HL-60 (cell line): Measurements from ENCODE around the gene TMEM45A.

ENCODE experiments used
- POLR2AphosphoS5 ChIP-seq: IDR thresholded peaks from 2 replicates; pipeline ENCODE4 v1.6.1; 2012; ENCODE audit warnings: low read depth
- TF ChIP-seq, protein P1 (sequence below): IDR thresholded peaks from one replicate; pipeline ENCODE4 v1.5.1; 2011; ENCODE audit warnings: low read length, control low read depth, inconsistent platforms; ENCODE audit not compliant: insufficient read depth

GRCh38 chr3:100455841-100456550 lies 36.4 kb upstream of the TMEM45A start:
- TF ChIP-seq, protein P1, sequence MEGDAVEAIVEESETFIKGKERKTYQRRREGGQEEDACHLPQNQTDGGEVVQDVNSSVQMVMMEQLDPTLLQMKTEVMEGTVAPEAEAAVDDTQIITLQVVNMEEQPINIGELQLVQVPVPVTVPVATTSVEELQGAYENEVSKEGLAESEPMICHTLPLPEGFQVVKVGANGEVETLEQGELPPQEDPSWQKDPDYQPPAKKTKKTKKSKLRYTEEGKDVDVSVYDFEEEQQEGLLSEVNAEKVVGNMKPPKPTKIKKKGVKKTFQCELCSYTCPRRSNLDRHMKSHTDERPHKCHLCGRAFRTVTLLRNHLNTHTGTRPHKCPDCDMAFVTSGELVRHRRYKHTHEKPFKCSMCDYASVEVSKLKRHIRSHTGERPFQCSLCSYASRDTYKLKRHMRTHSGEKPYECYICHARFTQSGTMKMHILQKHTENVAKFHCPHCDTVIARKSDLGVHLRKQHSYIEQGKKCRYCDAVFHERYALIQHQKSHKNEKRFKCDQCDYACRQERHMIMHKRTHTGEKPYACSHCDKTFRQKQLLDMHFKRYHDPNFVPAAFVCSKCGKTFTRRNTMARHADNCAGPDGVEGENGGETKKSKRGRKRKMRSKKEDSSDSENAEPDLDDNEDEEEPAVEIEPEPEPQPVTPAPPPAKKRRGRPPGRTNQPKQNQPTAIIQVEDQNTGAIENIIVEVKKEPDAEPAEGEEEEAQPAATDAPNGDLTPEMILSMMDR: no peak
- TF ChIP-seq POLR2AphosphoS5: no peak
